Suprapubic skin (tissue), 4 donors: ENCODE data around the gene TLR4.

Source experiments
- POLR2A ChIP-seq, 2 donors: fragments of 450-650 bp; IDR thresholded peaks; one replicate each; pipeline ENCODE4 v1.6.1; 2017; ENCODE audit warnings: antibody characterized with exemption in 2 of 2, mild to moderate bottlenecking in 2 of 2, moderate library complexity in 2 of 2
- POLR2AphosphoS5 ChIP-seq, 3 donors: sonication (generic); formaldehyde crosslinking; IDR thresholded peaks; one replicate each; pipeline ENCODE4 v1.6.1; 2017; ENCODE audit warnings: antibody characterized with exemption in 3 of 3

GRCh38 chr9:117687532-117687931 lies 16.7 kb upstream of the TLR4 start:
- no peak for TF ChIP-seq POLR2AphosphoS5 (IDR thresholded peaks at IDR 0.05)
- no peak for TF ChIP-seq POLR2A (IDR thresholded peaks at IDR 0.05)
